Osteoblast (primary cell): ENCODE data around the gene WNK4. TPM values are rescaled to one million over a fixed set of nuclear protein-coding genes. Genes with fewer than 3 reads are reported as not detected.
A peak's percentile ranks its signal among the peaks of the same experiment; 100 is the strongest.

Experiments
- DNase-seq: peaks from one replicate; pipeline ENCODE4 v3.0.0; 2011; ENCODE audit warnings: low spot score, mixed read lengths; ENCODE audit not compliant: insufficient read length; ENCODE audit errors: missing footprints
- H2AFZ ChIP-seq: 2 replicates; pipeline ENCODE4 v1.6.0; 2011; ENCODE audit warnings: mild to moderate bottlenecking, low read length
- H3K27ac ChIP-seq: 2 replicates; pipeline ENCODE4 v1.5.1; 2011; ENCODE audit warnings: mild to moderate bottlenecking, low read depth, low read length, moderate library complexity
- H3K27me3 ChIP-seq: 2 replicates; pipeline ENCODE4 v1.6.0; 2012; ENCODE audit warnings: mild to moderate bottlenecking, control low read depth, inconsistent platforms, low read length, moderate library complexity; ENCODE audit not compliant: insufficient read depth
- H3K36me3 ChIP-seq: 2 replicates; pipeline ENCODE4 v1.5.1; 2011; ENCODE audit warnings: mild to moderate bottlenecking, low read length, control low read depth, moderate library complexity; ENCODE audit not compliant: insufficient read depth
- H3K4me1 ChIP-seq: 2 replicates; pipeline ENCODE4 v1.5.1; 2011; ENCODE audit warnings: mild to moderate bottlenecking, low read length, control low read depth, moderate library complexity; ENCODE audit not compliant: insufficient read depth
- H3K4me2 ChIP-seq: 2 replicates; pipeline ENCODE4 v1.6.0; 2011; ENCODE audit warnings: mild to moderate bottlenecking, low read length; ENCODE audit not compliant: insufficient read depth
- H3K4me3 ChIP-seq: fragments of 200-600 bp; sonication (generic); 3 replicates; pipeline ENCODE4 v1.5.1; 2012; ENCODE audit warnings: mild to moderate bottlenecking, low read length, inconsistent platforms; ENCODE audit not compliant: insufficient read depth
- H3K79me2 ChIP-seq: 2 replicates; pipeline ENCODE4 v1.6.0; 2012; ENCODE audit warnings: mild to moderate bottlenecking, low read length, control low read depth, inconsistent platforms; ENCODE audit not compliant: insufficient read depth
- H3K9me3 ChIP-seq: 2 replicates; pipeline ENCODE4 v1.5.1; 2011; ENCODE audit warnings: low read depth, low read length, control low read depth
- H4K20me1 ChIP-seq: 2 replicates; pipeline ENCODE4 v1.6.0; 2012; ENCODE audit warnings: mild to moderate bottlenecking, low read length, control low read depth; ENCODE audit not compliant: insufficient read depth
- total RNA-seq: library from RNA; depleted of rRNA; stranded (reverse); fragments of >200 nt; gene quantifications from 2 replicates; pipeline ENCODE4 v1.2.3, GENCODE V29; 2012
- TF ChIP-seq, protein P1 (sequence below): IDR thresholded peaks from 2 replicates; pipeline ENCODE4 v1.5.1; 2011; ENCODE audit warnings: mild to moderate bottlenecking, low read depth, low read length, moderate library complexity; ENCODE audit errors: extremely low read depth

The WNK4 gene
- total RNA-seq, 1 donor, result not detected

DNA sequence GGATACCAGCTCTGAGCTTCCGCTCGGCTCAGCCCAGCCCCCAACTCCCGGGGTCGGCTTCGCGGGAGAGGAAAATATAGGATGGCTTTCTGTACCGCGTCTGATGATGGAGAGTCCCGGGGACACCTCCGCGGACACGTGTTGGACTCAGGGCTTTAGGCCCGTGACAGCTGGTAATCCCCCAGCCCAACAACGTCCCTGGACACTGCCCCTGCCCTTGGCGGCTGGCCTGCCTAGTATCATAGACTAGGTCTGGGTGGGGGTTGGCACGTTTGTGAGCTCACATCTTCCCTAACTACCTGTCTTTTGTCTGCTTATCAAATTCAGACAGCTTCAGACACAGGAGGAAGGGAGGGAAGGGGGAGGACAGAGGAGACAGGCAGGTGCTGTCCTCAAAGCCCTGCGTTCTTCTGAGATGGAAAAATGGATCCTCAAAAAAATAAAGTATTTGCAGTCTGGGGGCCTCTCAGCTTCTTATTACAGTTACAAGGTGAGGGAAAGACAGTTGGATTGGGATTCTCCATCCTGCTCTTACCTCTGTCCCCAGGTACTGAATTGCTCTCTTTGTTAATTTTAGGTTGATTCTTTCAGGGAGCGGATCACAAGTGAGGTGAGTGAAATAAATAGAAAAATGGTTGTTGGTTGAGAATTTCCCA, 53.5 kb downstream of the WNK4 start:
- Histone ChIP-seq H3K4me1 (peaks cover 10% of the 10 kb centered on the region), H3K36me3 (peaks cover 41% of the 10 kb centered on the region), H3K9me3 (no peaks in the 10 kb centered on the region), H3K79me2 (peaks cover 38% of the 10 kb centered on the region), H3K27me3 (no peaks in the 10 kb centered on the region), H3K4me3 (peak overlapping the region; percentile 99), H2AFZ (peak overlapping the region; percentile 96), H3K27ac (peak overlapping the region; percentile 88), H3K4me2 (peak overlapping the region; percentile 79), H4K20me1 (peaks cover 13% of the 10 kb centered on the region)
- TF ChIP-seq, protein P1, sequence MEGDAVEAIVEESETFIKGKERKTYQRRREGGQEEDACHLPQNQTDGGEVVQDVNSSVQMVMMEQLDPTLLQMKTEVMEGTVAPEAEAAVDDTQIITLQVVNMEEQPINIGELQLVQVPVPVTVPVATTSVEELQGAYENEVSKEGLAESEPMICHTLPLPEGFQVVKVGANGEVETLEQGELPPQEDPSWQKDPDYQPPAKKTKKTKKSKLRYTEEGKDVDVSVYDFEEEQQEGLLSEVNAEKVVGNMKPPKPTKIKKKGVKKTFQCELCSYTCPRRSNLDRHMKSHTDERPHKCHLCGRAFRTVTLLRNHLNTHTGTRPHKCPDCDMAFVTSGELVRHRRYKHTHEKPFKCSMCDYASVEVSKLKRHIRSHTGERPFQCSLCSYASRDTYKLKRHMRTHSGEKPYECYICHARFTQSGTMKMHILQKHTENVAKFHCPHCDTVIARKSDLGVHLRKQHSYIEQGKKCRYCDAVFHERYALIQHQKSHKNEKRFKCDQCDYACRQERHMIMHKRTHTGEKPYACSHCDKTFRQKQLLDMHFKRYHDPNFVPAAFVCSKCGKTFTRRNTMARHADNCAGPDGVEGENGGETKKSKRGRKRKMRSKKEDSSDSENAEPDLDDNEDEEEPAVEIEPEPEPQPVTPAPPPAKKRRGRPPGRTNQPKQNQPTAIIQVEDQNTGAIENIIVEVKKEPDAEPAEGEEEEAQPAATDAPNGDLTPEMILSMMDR, result no peak
- DNase-seq, result no peak

DNA sequence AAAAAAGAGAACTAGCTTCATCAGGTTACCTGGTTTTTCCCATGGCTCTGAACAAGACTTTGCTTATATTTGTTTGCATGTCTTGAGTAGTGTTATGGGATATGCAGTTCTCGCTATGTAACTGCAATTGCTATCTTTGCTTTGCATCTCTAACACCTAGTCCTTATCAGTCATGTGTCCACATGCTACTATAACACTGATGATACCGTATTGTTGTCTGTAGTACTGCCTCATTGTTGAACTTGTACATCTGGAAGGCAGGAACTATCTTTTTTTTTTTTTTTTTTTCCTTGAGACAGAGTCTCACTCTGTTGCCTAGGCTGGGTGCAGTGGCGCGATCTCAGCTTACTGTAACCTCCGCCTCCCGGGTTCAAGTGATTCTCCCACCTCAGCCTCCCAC, 55.3 kb downstream of the WNK4 start:
- H3K27me3 ChIP-seq, result no peaks in the 10 kb centered on the region
- peaks cover 55% of the 10 kb centered on the region for H3K36me3 ChIP-seq
- peaks cover 10% of the 10 kb centered on the region for H3K4me1 ChIP-seq
- H2AFZ ChIP-seq, result no peak overlapping the region
- peaks cover 13% of the 10 kb centered on the region for H4K20me1 ChIP-seq
- no peak for DNase-seq
- H3K4me3 ChIP-seq, result no peak overlapping the region
- TF ChIP-seq, protein P1, result no peak
- no peak overlapping the region for H3K4me2 ChIP-seq
- no peaks in the 10 kb centered on the region for H3K9me3 ChIP-seq
- H3K79me2 ChIP-seq, result peaks cover 38% of the 10 kb centered on the region
- no peak overlapping the region for H3K27ac ChIP-seq

DNA sequence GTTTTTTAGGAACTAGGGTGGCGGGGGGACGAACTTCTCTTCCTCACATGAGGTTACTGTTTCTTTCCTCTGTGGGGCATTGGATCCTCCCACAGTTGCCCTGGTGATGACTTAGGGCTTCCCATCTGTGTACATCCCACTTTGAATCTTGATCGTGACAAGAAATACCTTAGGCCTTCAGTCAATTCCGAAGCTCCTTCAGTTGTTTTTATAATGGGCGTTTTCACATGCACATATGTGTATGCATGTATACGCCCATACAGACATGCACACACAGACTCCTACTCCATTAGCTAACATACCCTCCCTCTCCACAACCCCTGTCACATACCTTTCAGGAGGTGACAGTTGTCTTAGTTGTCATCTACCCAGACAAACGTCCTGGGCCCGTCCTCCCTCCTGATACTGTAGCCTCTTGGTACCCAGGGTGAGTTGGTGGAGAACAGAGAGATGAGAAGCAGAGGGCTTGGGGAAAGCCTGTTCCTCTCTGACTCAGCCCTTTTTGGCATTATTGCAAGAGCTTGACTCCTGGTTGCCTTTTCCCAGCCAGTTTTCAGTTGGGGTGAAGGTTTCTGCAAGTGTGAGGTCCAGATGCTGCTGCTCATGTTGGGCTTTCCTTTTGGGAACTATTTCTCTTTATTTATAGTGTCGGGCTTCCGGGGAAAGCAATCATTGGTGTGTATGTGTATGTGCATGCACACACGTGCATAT, 61.7 kb downstream of the WNK4 start:
- H3K79me2 ChIP-seq, result peaks cover 4% of the 10 kb centered on the region
- no peaks in the 10 kb centered on the region for H3K9me3 ChIP-seq
- peak; percentile 68 for DNase-seq
- TF ChIP-seq, protein P1, result no peak
- peaks cover 68% of the 10 kb centered on the region for H3K36me3 ChIP-seq
- no peaks in the 10 kb centered on the region for H3K27me3 ChIP-seq
- no peak overlapping the region for H3K4me2 ChIP-seq
- H3K27ac ChIP-seq, result no peak overlapping the region
- no peak overlapping the region for H2AFZ ChIP-seq
- no peak overlapping the region for H3K4me3 ChIP-seq
- peaks cover 30% of the 10 kb centered on the region for H4K20me1 ChIP-seq
- peaks cover 15% of the 10 kb centered on the region for H3K4me1 ChIP-seq

DNA sequence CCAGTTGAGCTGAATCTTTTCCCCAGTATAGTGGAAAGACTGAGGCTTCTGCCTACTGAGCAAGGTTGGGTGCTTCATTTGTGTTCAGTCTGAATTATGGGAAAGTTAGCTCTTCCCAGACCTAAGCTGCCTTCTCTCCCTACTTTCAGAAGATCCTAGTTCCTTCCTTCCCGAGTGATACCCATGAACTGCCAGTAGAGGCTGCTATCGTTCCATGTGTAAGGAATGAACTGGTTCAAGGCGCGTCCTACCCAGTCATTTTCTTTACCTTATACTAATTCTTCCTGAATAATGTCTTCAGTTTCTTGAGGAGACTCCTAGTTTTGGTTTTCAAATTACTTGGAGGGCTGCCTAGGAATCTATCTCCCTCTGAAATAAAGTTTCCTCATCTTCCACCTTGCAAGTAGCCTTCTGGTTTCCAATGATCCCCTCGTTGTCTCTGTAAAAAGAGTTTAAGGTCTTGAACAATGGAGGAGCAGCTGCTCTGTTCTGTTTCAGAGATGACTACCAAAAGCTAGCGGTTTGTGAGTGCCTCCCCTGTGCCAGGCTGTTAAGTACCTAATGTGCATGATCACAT, 63.0 kb downstream of the WNK4 start:
- no peak overlapping the region for H2AFZ ChIP-seq
- peaks cover 55% of the 10 kb centered on the region for H3K36me3 ChIP-seq
- H3K4me3 ChIP-seq, result no peak overlapping the region
- peaks cover 16% of the 10 kb centered on the region for H3K4me1 ChIP-seq
- no peaks in the 10 kb centered on the region for H3K27me3 ChIP-seq
- H3K27ac ChIP-seq, result no peak overlapping the region
- H3K79me2 ChIP-seq, result no peaks in the 10 kb centered on the region
- peak; percentile 95 for DNase-seq
- TF ChIP-seq, protein P1, result peak; percentile 100
- H3K9me3 ChIP-seq, result no peaks in the 10 kb centered on the region
- no peak overlapping the region for H3K4me2 ChIP-seq
- H4K20me1 ChIP-seq, result peaks cover 29% of the 10 kb centered on the region
